Sciatic nerve (tissue), 2 donors: ENCODE data around the gene DERA. TPM values are rescaled to one million over a fixed set of nuclear protein-coding genes. Genes with fewer than 3 reads are reported as not detected.
A peak's percentile ranks its signal among the peaks of the same experiment; 100 is the strongest.
"Not testable (repeated sequence)": the region's sequence is repeated elsewhere in the genome, so short reads cannot be mapped to it uniquely, and the experiment has no call there.

Source experiments
- ATAC-seq: fragments of 200-7000 bp; cut with Tn5 transposase; one replicate; pipeline ENCODE4 v1.9.1; 2020; ENCODE audit warnings: mild to moderate bottlenecking, moderate library complexity
- DNase-seq: peaks from one replicate; pipeline ENCODE4 v3.0.0-alpha.2; 2020; ENCODE audit warnings: low spot score
- intact Hi-C: fragments of 100-400 bp; cut with DNase I; formaldehyde crosslinking; loops from one replicate; pipeline ENCODE4 v1.14.2; 2022
- total RNA-seq: library from RNA; stranded (reverse); fragmentation: NEBNext Ultra II Directional; extraction: Animal tissue kit (Norgen Biotek cat#: 25700); gene quantifications from one replicate; pipeline ENCODE4 v1.2.1, GENCODE V29; 2021
- donor health status: DM: no; HTN: no; CAD: no.
- donor health status: DM: no; HTN: no; CAD: no.

DERA gene
- 35.3 TPM for total RNA-seq

- DNase-seq: peak; percentile 87
- ATAC-seq: peak; percentile 98
- intact Hi-C loops: no loop called here
These were observed at the start of gene DERA for GRCh38 chr12:15910864-15911721. DERA (plus strand) TSS chr12:15911332; CDS start chr12:15911384, 52 bp downstream.

- ATAC-seq (no peak), DNase-seq (no peak)
- intact Hi-C loops: no loop called here
These were observed 49.7 kb upstream of the DERA start for GRCh38 chr12:15861404-15861803.

- DNase-seq (no peak), ATAC-seq (no peak)
- intact Hi-C loops: no loop called here
These were observed 48.3 kb upstream of the DERA start for GRCh38 chr12:15862840-15863239.

GRCh38 chr12:15863372-15863771 is 47.8 kb upstream of the DERA start:
- ATAC-seq: no peak
- DNase-seq: no peak
- intact Hi-C loops: no loop called here

- no peak for DNase-seq
- intact Hi-C loops: no loop called here
- ATAC-seq: peak; percentile 24
These were observed 47.1 kb upstream of the DERA start for GRCh38 chr12:15863984-15864383.

- DNase-seq: no peak
- intact Hi-C loops: no loop called here
- no peak for ATAC-seq
These were observed 42.9 kb upstream of the DERA start for GRCh38 chr12:15868186-15868585.

GRCh38 chr12:15873556-15873955 is 37.6 kb upstream of the DERA start:
- no peak for DNase-seq
- no peak for ATAC-seq
- intact Hi-C loops: no loop called here

- intact Hi-C loops: not testable (repeated sequence)
These were observed 36.5 kb upstream of the DERA start for GRCh38 chr12:15874556-15875145.

GRCh38 chr12:15875863-15876262 is 35.3 kb upstream of the DERA start:
- intact Hi-C loops: no loop called here
- no peak for ATAC-seq

More at GRCh38 chr12:15874556-15875145, 36.5 kb upstream of the DERA start:
- not testable (repeated sequence) for DNase-seq, ATAC-seq

GRCh38 chr12:15879413-15879812 is 31.7 kb upstream of the DERA start:
- ATAC-seq: no peak
- intact Hi-C loops: no loop called here
- DNase-seq: no peak

More at GRCh38 chr12:15875863-15876262, 35.3 kb upstream of the DERA start:
- no peak for DNase-seq

- ATAC-seq (no peak), DNase-seq (no peak)
- intact Hi-C loops: no loop called here
These were observed 30.4 kb upstream of the DERA start for GRCh38 chr12:15880721-15881120.

GRCh38 chr12:15882118-15882971 is 28.8 kb upstream of the DERA start, which contains the start of gene STRAP:
STRAP (plus strand) TSS chr12:15882387; CDS start chr12:15882708, 321 bp downstream.
- ATAC-seq: peak; percentile 99
- intact Hi-C loops: no loop called here

GRCh38 chr12:15883536-15883935 is 27.6 kb upstream of the DERA start:
- DNase-seq: no peak
- ATAC-seq: no peak
- intact Hi-C loops: no loop called here

More at GRCh38 chr12:15882118-15882971, 28.8 kb upstream of the DERA start, which contains the start of gene STRAP:
- peak; percentile 98 for DNase-seq

GRCh38 chr12:15886372-15887042 is 24.6 kb upstream of the DERA start:
- no peak for DNase-seq
- no peak for ATAC-seq
- intact Hi-C loops: no loop called here

- ATAC-seq (no peak), DNase-seq (no peak)
- intact Hi-C loops: no loop called here
These were observed 23.9 kb upstream of the DERA start for GRCh38 chr12:15887043-15887817.

GRCh38 chr12:15892645-15893259 is 18.4 kb upstream of the DERA start:
- intact Hi-C loops: no loop called here
- no peak for ATAC-seq

GRCh38 chr12:15893260-15893659 is 17.9 kb upstream of the DERA start:
- intact Hi-C loops: no loop called here
- ATAC-seq: no peak
- DNase-seq: no peak

More at GRCh38 chr12:15892645-15893259, 18.4 kb upstream of the DERA start:
- no peak for DNase-seq

GRCh38 chr12:15896867-15897266 is 14.3 kb upstream of the DERA start:
- no peak for ATAC-seq
- intact Hi-C loops: no loop called here
- no peak for DNase-seq
